Adrenal gland (tissue), 12 donors: ENCODE data around the gene CNTNAP2. TPM values are rescaled to one million over a fixed set of nuclear protein-coding genes. Genes with fewer than 3 reads are reported as not detected.

Experiments
- DNase-seq, 7 donors: peaks; one replicate each; pipeline ENCODE4 v3.0.0-alpha.2; 2019 to 2020
- H3K27ac ChIP-seq, 5 donors: fragments of 200-600 bp; sonication (generic) in 4 of 5; 1 replicate in 3 of 5; 2 replicates in 2 of 5; pipeline versions ENCODE4 v1.5.1 to v1.8.0; 2016 to 2020; ENCODE audit warnings: mild to moderate bottlenecking in 1 of 5
- H3K27me3 ChIP-seq: fragments of 200-600 bp; 2 replicates; pipeline ENCODE4 v1.8.0; 2021
- H3K36me3 ChIP-seq, 2 donors: fragments of 200-600 bp; replicated peaks in 1 of 2; 1 replicate in 1 of 2; 2 replicates in 1 of 2; pipeline versions ENCODE4 v1.5.1 to v1.8.0; 2018 to 2022
- H3K4me1 ChIP-seq, 2 donors: fragments of 200-600 bp; replicated peaks in 1 of 2; 1 replicate in 1 of 2; 2 replicates in 1 of 2; pipeline versions ENCODE4 v1.5.1 to v1.8.0; 2018 to 2021
- H3K4me3 ChIP-seq, 4 donors: fragments of 200-600 bp; sonication (generic) in 3 of 4; one replicate each; pipeline ENCODE4 v1.5.1; 2016 to 2018
- H3K9me3 ChIP-seq, 3 donors: fragments of 200-600 bp; sonication (generic) in 1 of 3; replicated peaks in 1 of 3; 1 replicate in 2 of 3; 2 replicates in 1 of 3; pipeline versions ENCODE4 v1.5.1 to v1.8.0; 2016 to 2021
- CTCF ChIP-seq, 6 experiments: fragments of 450-650 bp in 4 of 6; fragments of 200-600 bp in 2 of 6; sonication (generic) in 1 of 6; IDR thresholded peaks; 1 replicate in 5 of 6; 2 replicates in 1 of 6; pipeline versions ENCODE4 v1.5.1 to v1.8.0; 2016 to 2021; ENCODE audit warnings: antibody characterized with exemption in 6 of 6, mild to moderate bottlenecking in 2 of 6, moderate library complexity in 1 of 6
- POLR2A ChIP-seq, 2 donors: fragments of 450-650 bp; IDR thresholded peaks; one replicate each; pipeline ENCODE4 v1.6.1; 2017; ENCODE audit warnings: antibody characterized with exemption in 2 of 2, mild to moderate bottlenecking in 2 of 2, moderate library complexity in 1 of 2
- WGBS, 4 donors: extraction: QIAGEN DNeasy Blood & Tissue Kit in 2 of 4; methylation state at CpG; one replicate each; pipeline versions ENCODE4 v1.1.5 to v1.1.7; 2013 to 2017; 5-methylcytosine and 5-hydroxymethylcytosine counted together
- intact Hi-C, 2 donors: fragments of 100-400 bp; cut with DNase I; formaldehyde crosslinking; loops; one replicate each; pipeline versions ENCODE4 v1.14.1 to v1.15.0; 2022 to 2023
- polyA plus RNA-seq, 3 donors: library from polyadenylated mRNA; stranded (reverse); fragments of 200-250 nt in 2 of 3; fragments of 350-450 nt in 1 of 3; fragmentation: Illumina TruSeq in 1 of 3; extraction: RNeasy Lipid Tissue Mini Kit (QIAGEN cat#74804) in 1 of 3; gene quantifications; one replicate each; pipeline ENCODE4 v1.2.3, GENCODE V29; 2013 to 2014
- total RNA-seq, 9 donors: library from RNA; depleted of rRNA in 4 of 9; stranded (reverse); fragments of >200 nt in 4 of 9; fragments of 120-200 nt in 1 of 9; fragmentation: NEBNext Ultra II Directional in 1 of 9; extraction: Animal tissue kit (Norgen Biotek cat#: 25700) in 1 of 9; gene quantifications; one replicate each; pipeline versions ENCODE4 v1.1.0 to v1.2.4, GENCODE V29; 2013 to 2023
- donor health status: healthy with polysubstance abuse.
- donor health status: Bipolar disorder and iron deficiency.
- donor health status: DM: yes; HTN: yes; CAD: no.
- donor health status: DM: no; HTN: no; CAD: no.
- donor health status: DM: no; HTN: no; CAD: no.
- donor health status: DM: yes; HTN: yes; CAD: no.

CNTNAP2 gene
- total and polyA plus RNA-seq, 12 donors: 0.14 to 6.3 (median 1.8) TPM; not detected in 2

DNA sequence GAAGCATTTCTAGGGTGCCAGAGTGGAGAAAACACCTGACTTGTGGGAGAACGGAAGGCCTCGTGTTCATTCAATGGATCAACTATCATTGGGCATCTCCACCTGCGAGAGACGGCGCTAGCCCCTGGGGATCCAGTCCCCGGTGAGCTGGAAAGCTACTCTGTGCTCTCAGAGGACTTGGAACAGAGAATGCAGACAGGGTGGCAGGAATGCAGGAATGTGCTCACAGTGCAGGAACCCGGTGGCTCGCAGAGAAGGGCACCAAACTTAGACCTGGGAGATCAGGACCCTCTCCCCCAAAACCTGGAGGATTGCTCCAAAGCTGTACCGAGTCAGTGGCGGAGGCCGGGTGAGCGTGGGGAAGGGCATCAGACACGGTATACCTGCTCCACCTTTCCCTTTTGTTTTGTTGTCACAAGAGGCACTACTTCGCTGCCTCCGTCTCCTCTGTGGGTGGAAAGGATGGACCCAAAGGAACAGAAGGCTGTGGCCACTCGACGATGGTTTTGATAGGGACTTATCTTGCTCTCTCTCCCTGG is 1905.0 kb downstream of the CNTNAP2 start:
- no peaks in the 10 kb centered on the region for H3K36me3 ChIP-seq
- H3K27ac ChIP-seq: no peak overlapping the region
- TF ChIP-seq CTCF (IDR thresholded peaks at IDR 0.05) (no peak), POLR2A (IDR thresholded peaks at IDR 0.05) (no peak)
- DNase-seq: no peak
- 84 to 88% (median 87%) methylated on average over 13 to 17 of the region's 17 CpGs for WGBS, 4 donors
- no peaks in the 10 kb centered on the region for H3K4me1 ChIP-seq
- no peaks in the 10 kb centered on the region for H3K27me3 ChIP-seq
- H3K4me3 ChIP-seq: no peak overlapping the region
- intact Hi-C loops: no loop called here
- H3K9me3 ChIP-seq: no peaks in the 10 kb centered on the region

GRCh38 chr7:148022832-148023231 is 1906.2 kb downstream of the CNTNAP2 start:
- H3K27me3 ChIP-seq: no peaks in the 10 kb centered on the region
- no peak for TF ChIP-seq POLR2A (IDR thresholded peaks at IDR 0.05)
- TF ChIP-seq CTCF (IDR thresholded peaks at IDR 0.05): no peak
- no peaks in the 10 kb centered on the region for H3K9me3 ChIP-seq
- no peak overlapping the region for H3K4me3 ChIP-seq
- H3K4me1 ChIP-seq: no peaks in the 10 kb centered on the region
- intact Hi-C loops: no loop called here
- WGBS, 4 donors: 79 to 87% (median 86%) methylated on average over 9 of the region's 9 CpGs
- DNase-seq: no peak
- no peaks in the 10 kb centered on the region for H3K36me3 ChIP-seq
- no peak overlapping the region for H3K27ac ChIP-seq

- Histone ChIP-seq H3K4me1 (no peaks in the 10 kb centered on the region), H3K27me3 (no peaks in the 10 kb centered on the region), H3K27ac (no peak overlapping the region), H3K9me3 (no peaks in the 10 kb centered on the region), H3K4me3 (no peak overlapping the region), H3K36me3 (no peaks in the 10 kb centered on the region)
- no peak for DNase-seq
- intact Hi-C loops: no loop called here
- TF ChIP-seq POLR2A (IDR thresholded peaks at IDR 0.05) (no peak), CTCF (IDR thresholded peaks at IDR 0.05) (no peak)
- WGBS, 4 donors: 68 to 70% (median 69%) methylated on average over 5 of the region's 5 CpGs
Observed at GRCh38 chr7:148026713-148027112, 1910.1 kb downstream of the CNTNAP2 start.

- H3K36me3 ChIP-seq: no peaks in the 10 kb centered on the region
- H3K9me3 ChIP-seq: no peaks in the 10 kb centered on the region
- intact Hi-C loops: no loop called here
- no peak for DNase-seq
- no peak for TF ChIP-seq CTCF (IDR thresholded peaks at IDR 0.05)
- TF ChIP-seq POLR2A (IDR thresholded peaks at IDR 0.05): no peak
- no peaks in the 10 kb centered on the region for H3K27me3 ChIP-seq
- no peak overlapping the region for H3K27ac ChIP-seq
- 83 to 93% (median 86%) methylated on average over 3 of the region's 3 CpGs for WGBS, 4 donors
- H3K4me3 ChIP-seq: no peak overlapping the region
- H3K4me1 ChIP-seq: no peaks in the 10 kb centered on the region
Observed at GRCh38 chr7:148028165-148028564, 1911.6 kb downstream of the CNTNAP2 start.
